T-helper 2 cell (primary cell): ENCODE results near the gene PTPRO.

ENCODE experiments used
- DNase-seq, 5 experiments: peaks; one replicate each; pipeline versions ENCODE4 v3.0.0 to v3.0.0-alpha.2; 2012 to 2022

The PTPRO gene

GRCh38 chr12:15528666-15529065 lies 206.4 kb downstream of the PTPRO start:
- DNase-seq, result no peak

GRCh38 chr12:15530361-15530760 lies 208.1 kb downstream of the PTPRO start:
- no peak for DNase-seq

- peak in 3 of 5 experiments; percentile 8 to 61 (median 22) for DNase-seq
Observed at GRCh38 chr12:15532364-15532977, 210.2 kb downstream of the PTPRO start.

GRCh38 chr12:15534322-15534721 lies 212.0 kb downstream of the PTPRO start:
- DNase-seq, result peak in 1 of 5 experiments; percentile 83

GRCh38 chr12:15534874-15535273 lies 212.6 kb downstream of the PTPRO start:
- DNase-seq, result no peak

GRCh38 chr12:15535352-15535781 lies 213.1 kb downstream of the PTPRO start:
- no peak for DNase-seq

GRCh38 chr12:15536446-15536845 lies 214.1 kb downstream of the PTPRO start:
- no peak for DNase-seq

GRCh38 chr12:15538881-15539280 lies 216.6 kb downstream of the PTPRO start:
- no peak for DNase-seq

GRCh38 chr12:15540005-15540404 lies 217.7 kb downstream of the PTPRO start:
- no peak for DNase-seq

GRCh38 chr12:15540469-15540872 lies 218.2 kb downstream of the PTPRO start:
- no peak for DNase-seq

GRCh38 chr12:15541996-15542631 lies 219.8 kb downstream of the PTPRO start:
- DNase-seq, result no peak

GRCh38 chr12:15543347-15543746 lies 221.0 kb downstream of the PTPRO start:
- no peak for DNase-seq

- no peak for DNase-seq
Observed at GRCh38 chr12:15544589-15544988, 222.3 kb downstream of the PTPRO start.

GRCh38 chr12:15545334-15545733 lies 223.0 kb downstream of the PTPRO start:
- no peak for DNase-seq

GRCh38 chr12:15546102-15546701 lies 223.9 kb downstream of the PTPRO start:
- peak in 1 of 5 experiments; percentile 7 for DNase-seq

GRCh38 chr12:15547063-15547462 lies 224.8 kb downstream of the PTPRO start:
- no peak for DNase-seq

GRCh38 chr12:15547691-15548090 lies 225.4 kb downstream of the PTPRO start:
- no peak for DNase-seq

- DNase-seq, result no peak
Observed at GRCh38 chr12:15550793-15551192, 228.5 kb downstream of the PTPRO start.

- DNase-seq, result no peak
Observed at GRCh38 chr12:15555446-15555845, 233.1 kb downstream of the PTPRO start.

- DNase-seq, result no peak
Observed at GRCh38 chr12:15556411-15557102, 234.2 kb downstream of the PTPRO start.

GRCh38 chr12:15558915-15559528 lies 236.7 kb downstream of the PTPRO start:
- peak in 1 of 5 experiments; percentile 31 for DNase-seq

- no peak for DNase-seq
Observed at GRCh38 chr12:15561396-15561795, 239.1 kb downstream of the PTPRO start.

GRCh38 chr12:15562263-15562662 lies 240.0 kb downstream of the PTPRO start:
- DNase-seq, result peak in 1 of 5 experiments; percentile 63
